K562 (cell line): ENCODE data around the gene WDR55. TPM values are rescaled to one million over a fixed set of nuclear protein-coding genes. Genes with fewer than 3 reads are reported as not detected.

ENCODE experiments used
- CHD7 ChIP-seq: fragments of 200-600 bp; sonication (generic); IDR thresholded peaks from one replicate; pipeline ENCODE4 v1.6.1; 2012; ENCODE audit warnings: mild to moderate bottlenecking, low read depth, low read length, inconsistent platforms
- ETV5 ChIP-seq: sonication (generic); formaldehyde crosslinking; IDR thresholded peaks from 2 replicates; pipeline ENCODE4 v1.4.0; 2020; ENCODE audit warnings: low read depth, mild to moderate bottlenecking, missing genetic modification reagents
- LARP7 ChIP-seq: fragments of 450-650 bp; IDR thresholded peaks from 2 replicates; pipeline ENCODE4 v1.6.1; 2016
- PCBP2 ChIP-seq: fragments of 200-400 bp; formaldehyde crosslinking; IDR thresholded peaks from 2 replicates; pipeline ENCODE4 v1.6.1; 2018; ENCODE audit warnings: low read length, low read depth, mild to moderate bottlenecking, moderate library complexity; ENCODE audit not compliant: poor library complexity, severe bottlenecking
- PREB ChIP-seq: sonication (generic); formaldehyde crosslinking; IDR thresholded peaks from 2 replicates; pipeline ENCODE4 v1.8.1; 2023; ENCODE audit warnings: mild to moderate bottlenecking, missing genetic modification reagents
- USF1 ChIP-seq: sonication (generic); formaldehyde crosslinking; IDR thresholded peaks from 2 replicates; pipeline ENCODE4 v1.9.0; 2022; ENCODE audit warnings: mild to moderate bottlenecking, missing genetic modification reagents
- ZBTB34 ChIP-seq: fragments of 250-450 bp; sonication (Bioruptor Pico); IDR thresholded peaks from 2 replicates; pipeline ENCODE4 v1.8.0; 2021; ENCODE audit warnings: mild to moderate bottlenecking, moderate library complexity
- ZFP30 ChIP-seq: fragments of 250-450 bp; sonication (Bioruptor Pico); IDR thresholded peaks from 2 replicates; pipeline ENCODE4 v1.8.0; 2022; ENCODE audit warnings: moderate library complexity, mild to moderate bottlenecking, inconsistent platforms, borderline replicate concordance
- ZNF311 ChIP-seq: fragments of 250-450 bp; sonication (Bioruptor Pico); IDR thresholded peaks from 2 replicates; pipeline ENCODE4 v1.4.0; 2020; ENCODE audit warnings: mild to moderate bottlenecking, moderate library complexity
- ZNF431 ChIP-seq: sonication (generic); formaldehyde crosslinking; IDR thresholded peaks from 2 replicates; pipeline ENCODE4 v1.8.0; 2022; ENCODE audit warnings: mild to moderate bottlenecking, missing genetic modification reagents
- ZNF584 ChIP-seq: fragments of 200-800 bp; sonication (Bioruptor generic); IDR thresholded peaks from 2 replicates; pipeline ENCODE4 v1.6.1; 2016; ENCODE audit warnings: low read depth, mild to moderate bottlenecking, missing genetic modification characterization, missing compliant biosample characterization
- polyA plus RNA-seq, 8 experiments: library from polyadenylated mRNA; depleted of rRNA in 4 of 8; stranded (reverse) in 5 of 8; unstranded in 3 of 8; fragments of >200 nt; fragmentation: Nextera tagmentation in 2 of 8; fragmentation: Illumina TruSeq in 1 of 8; extraction: Ambion mirVana in 2 of 8; extraction: Trizol in 1 of 8; gene quantifications; 2 replicates each; pipeline versions ENCODE4 v1.2.1 to v1.2.3, GENCODE V29; 2011 to 2014; ENCODE audit warnings: inconsistent platforms in 1 of 8, missing spikeins in 1 of 8
- total RNA-seq, 7 experiments: library from RNA; depleted of rRNA in 6 of 7; stranded (reverse); fragments of >200 nt in 6 of 7; fragmentation: Illumina TruSeq in 2 of 7; extraction: Trizol in 2 of 7; gene quantifications; 2 replicates each; pipeline versions ENCODE4 v1.2.1 to v1.2.3, GENCODE V29; 2011 to 2021; ENCODE audit warnings: low replicate concordance in 1 of 7

The WDR55 gene
- total and polyA plus RNA-seq, 9 of the 15 experiments (the other 6 are each of a cell fraction or from before 2014, with no cell fraction given) = 5.2 to 45.0 (median 29.3) TPM

- TF ChIP-seq CHD7 (no peak), ZNF431 (CRISPR knock-in tag) (no peak), PCBP2 (no peak), ZBTB34 (CRISPR knock-in tag) (no peak), ZNF311 (CRISPR knock-in tag) (no peak), USF1 (CRISPR knock-in tag) (no peak), ZFP30 (CRISPR knock-in tag) (no peak), PREB (CRISPR knock-in tag) (no peak), ZNF584 (CRISPR knock-in tag) (peak; percentile 66; the same call in 1 of the 2 replicates), LARP7 (no peak), ETV5 (CRISPR knock-in tag) (no peak; the same call in 1 of the 2 replicates)
Observed at GRCh38 chr5:140639148-140639981, 25.3 kb upstream of the WDR55 start, which contains the start of gene TMCO6 (continued).
